ENCODE measurements around the gene FRMD4A. TPM values are rescaled to one million over a fixed set of nuclear protein-coding genes. Genes with fewer than 3 reads are reported as not detected.

FRMD4A gene
- total RNA-seq, 4 donors from 2014 or later, result 13.7 to 27.2 (median 19.6) TPM

DNA sequence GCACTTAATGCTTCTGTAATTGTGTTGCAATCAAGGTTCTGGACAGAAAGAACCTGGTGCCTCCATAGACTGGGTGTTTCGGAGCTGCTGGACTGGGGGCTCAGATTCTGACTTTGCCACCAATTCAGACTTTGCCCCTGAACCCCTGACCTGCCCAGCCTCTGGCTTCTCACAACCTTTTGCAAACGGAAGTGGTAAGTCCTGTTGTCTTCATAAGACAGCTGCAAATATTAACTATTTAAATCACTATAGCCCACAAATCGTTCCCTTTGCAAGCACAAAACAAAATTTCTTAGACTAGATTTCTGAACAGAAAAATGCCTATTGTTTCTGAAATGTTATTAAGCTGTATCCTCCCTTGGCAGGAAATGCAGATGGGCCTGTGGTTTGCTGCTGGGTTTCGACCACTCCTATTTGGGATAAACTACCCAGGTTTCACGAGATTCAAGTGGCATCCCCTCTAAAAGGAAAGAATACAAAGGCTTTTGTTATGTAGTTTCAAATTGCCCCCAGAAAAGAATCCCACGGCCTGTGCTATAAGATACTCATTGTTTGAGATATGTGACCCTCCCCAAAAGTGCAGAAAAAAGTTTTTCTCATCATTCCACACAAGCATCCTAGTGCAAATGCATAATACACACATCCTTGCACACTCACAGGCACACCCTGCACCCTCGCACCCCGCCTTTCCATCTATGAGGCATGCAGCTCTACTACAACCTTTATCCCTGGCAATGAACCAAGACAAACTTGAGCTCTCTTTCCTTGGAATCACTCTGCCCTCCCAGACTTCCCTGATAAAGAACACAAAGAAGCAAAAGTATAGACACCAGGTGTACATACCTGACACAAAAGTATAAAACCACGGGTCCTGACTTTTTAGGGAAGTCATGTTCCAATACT lies 534.8 kb downstream of the FRMD4A start:
- 62 to 74% methylated on average over 6 to 8 of the region's 9 CpGs for WGBS, 2 donors (ENCODE audit: low coverage in 1 of 2)

DNA sequence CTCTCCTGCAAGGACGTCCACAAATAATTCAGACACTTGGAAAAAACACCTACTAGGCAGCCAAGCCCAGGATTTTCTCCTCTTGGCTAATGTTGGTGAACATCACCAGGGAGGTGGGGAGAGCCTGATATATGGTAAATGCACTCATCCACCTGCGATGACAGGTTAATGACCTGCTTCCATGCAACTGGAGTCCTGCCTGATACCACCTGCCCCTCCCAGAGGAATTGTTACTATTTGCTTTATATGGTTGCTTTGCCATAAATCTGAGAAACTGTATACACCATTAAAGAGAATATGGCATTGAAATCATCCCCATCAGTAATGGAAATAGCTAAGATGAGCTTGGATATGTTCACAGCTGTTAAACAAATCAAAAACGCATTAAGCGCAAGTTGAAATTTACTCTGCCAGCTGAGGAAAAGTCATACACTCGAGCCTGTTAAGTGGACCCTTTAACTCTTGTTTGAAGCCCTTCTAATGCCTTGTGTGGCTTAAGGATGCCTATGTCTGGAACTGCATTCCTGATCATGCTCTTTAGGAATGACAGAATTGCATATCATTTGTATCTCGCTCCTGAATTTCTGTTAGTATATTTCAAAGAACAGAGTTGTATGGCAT lies 535.6 kb downstream of the FRMD4A start:
- Histone ChIP-seq H3K4me1 (peaks cover 0 to 20% (median 0%) of the 10 kb centered on the region in 3 donors), H3K27me3 (no peaks in the 10 kb centered on the region), H3K9me3 (no peaks in the 10 kb centered on the region), H3K36me3 (peaks cover 0 to 30% of the 10 kb centered on the region in 2 donors), H3K4me3 (no peak overlapping the region), H3K27ac (no peak overlapping the region)
- ATAC-seq, result no peak
- 33 to 79% methylated on average over 5 of the region's 6 CpGs for WGBS, 2 donors (ENCODE audit: low coverage in 1 of 2)
- no peak for TF ChIP-seq POLR2A (IDR thresholded peaks at IDR 0.05)
- no peak for TF ChIP-seq POLR2AphosphoS5 (IDR thresholded peaks at IDR 0.05)
- TF ChIP-seq EP300 (IDR thresholded peaks at IDR 0.05), result no peak
- TF ChIP-seq, protein P1, sequence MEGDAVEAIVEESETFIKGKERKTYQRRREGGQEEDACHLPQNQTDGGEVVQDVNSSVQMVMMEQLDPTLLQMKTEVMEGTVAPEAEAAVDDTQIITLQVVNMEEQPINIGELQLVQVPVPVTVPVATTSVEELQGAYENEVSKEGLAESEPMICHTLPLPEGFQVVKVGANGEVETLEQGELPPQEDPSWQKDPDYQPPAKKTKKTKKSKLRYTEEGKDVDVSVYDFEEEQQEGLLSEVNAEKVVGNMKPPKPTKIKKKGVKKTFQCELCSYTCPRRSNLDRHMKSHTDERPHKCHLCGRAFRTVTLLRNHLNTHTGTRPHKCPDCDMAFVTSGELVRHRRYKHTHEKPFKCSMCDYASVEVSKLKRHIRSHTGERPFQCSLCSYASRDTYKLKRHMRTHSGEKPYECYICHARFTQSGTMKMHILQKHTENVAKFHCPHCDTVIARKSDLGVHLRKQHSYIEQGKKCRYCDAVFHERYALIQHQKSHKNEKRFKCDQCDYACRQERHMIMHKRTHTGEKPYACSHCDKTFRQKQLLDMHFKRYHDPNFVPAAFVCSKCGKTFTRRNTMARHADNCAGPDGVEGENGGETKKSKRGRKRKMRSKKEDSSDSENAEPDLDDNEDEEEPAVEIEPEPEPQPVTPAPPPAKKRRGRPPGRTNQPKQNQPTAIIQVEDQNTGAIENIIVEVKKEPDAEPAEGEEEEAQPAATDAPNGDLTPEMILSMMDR (IDR thresholded peaks at IDR 0.05), result no peak

More for the DNA sequence above, 534.8 kb downstream of the FRMD4A start:
- Histone ChIP-seq H3K4me1 (peaks cover 0 to 16% (median 0%) of the 10 kb centered on the region in 3 donors), H3K4me3 (no peak overlapping the region), H3K9me3 (no peaks in the 10 kb centered on the region), H3K36me3 (peaks cover 0 to 30% of the 10 kb centered on the region in 2 donors), H3K27me3 (no peaks in the 10 kb centered on the region), H3K27ac (no peak overlapping the region)
- no peak for ATAC-seq
- TF ChIP-seq POLR2A (IDR thresholded peaks at IDR 0.05) (no peak), EP300 (IDR thresholded peaks at IDR 0.05) (no peak), POLR2AphosphoS5 (IDR thresholded peaks at IDR 0.05) (no peak)
- TF ChIP-seq, protein P1 (IDR thresholded peaks at IDR 0.05), result no peak

DNA sequence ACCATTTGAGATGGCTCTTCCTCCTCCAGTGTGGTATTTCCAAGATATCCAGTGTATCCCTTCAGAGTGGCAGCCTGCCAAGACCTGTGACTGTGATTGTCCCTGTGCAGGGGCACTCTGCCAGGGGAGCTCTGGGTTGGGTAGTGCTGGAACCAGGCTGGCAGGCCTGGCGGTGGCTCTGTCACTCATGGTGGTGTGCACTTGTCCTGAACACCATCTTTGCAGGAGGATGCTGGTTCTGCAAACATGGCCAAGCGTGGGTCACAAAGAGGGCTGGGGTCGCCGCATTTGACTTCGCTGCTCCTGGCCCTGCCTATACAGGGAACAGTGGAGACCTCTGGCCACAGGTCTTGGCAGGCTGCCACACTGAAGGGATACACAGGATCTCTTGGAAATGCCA lies 538.7 kb downstream of the FRMD4A start:
- no peak for ATAC-seq
- TF ChIP-seq POLR2AphosphoS5 (IDR thresholded peaks at IDR 0.05) (no peak), EP300 (IDR thresholded peaks at IDR 0.05) (no peak), POLR2A (IDR thresholded peaks at IDR 0.05) (no peak)
- TF ChIP-seq, protein P1 (IDR thresholded peaks at IDR 0.05), result no peak
- WGBS, 2 donors (ENCODE audit: low coverage in 1 of 2), result no CpG with 5 or more reads among the region's 5 CpGs
- Histone ChIP-seq H3K9me3 (no peaks in the 10 kb centered on the region), H3K27ac (no peak overlapping the region), H3K27me3 (no peaks in the 10 kb centered on the region), H3K4me3 (no peak overlapping the region), H3K4me1 (peaks cover 6 to 49% (median 12%) of the 10 kb centered on the region in 3 donors), H3K36me3 (peaks cover 0 to 30% of the 10 kb centered on the region in 2 donors)

DNA sequence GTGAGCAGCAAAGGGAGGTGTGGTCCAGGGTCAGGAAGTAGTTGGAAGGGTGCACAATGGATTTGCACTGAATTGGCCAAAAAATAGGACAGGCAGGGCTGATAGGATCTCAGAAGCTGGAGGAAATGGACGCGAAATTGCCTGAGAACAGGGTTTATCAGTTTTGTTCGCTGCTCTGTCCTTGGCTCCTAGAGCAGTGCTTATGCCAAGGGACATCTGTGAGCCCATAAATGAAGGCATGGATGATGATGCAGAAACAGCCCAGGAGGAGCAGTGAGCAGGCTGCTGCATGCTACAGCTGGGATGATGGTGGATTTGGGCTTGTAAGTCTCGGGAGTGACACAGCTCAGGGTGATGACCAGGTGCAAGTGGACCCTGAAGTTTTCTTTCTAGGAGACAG lies 539.2 kb downstream of the FRMD4A start:
- H3K9me3 ChIP-seq, result no peaks in the 10 kb centered on the region
- H3K4me1 ChIP-seq, result peaks cover 6 to 49% (median 12%) of the 10 kb centered on the region in 3 donors
- no peak overlapping the region for H3K4me3 ChIP-seq
- H3K27ac ChIP-seq, result no peak overlapping the region
- peaks cover 0 to 30% of the 10 kb centered on the region in 2 donors for H3K36me3 ChIP-seq
- TF ChIP-seq POLR2A (IDR thresholded peaks at IDR 0.05) (no peak), EP300 (IDR thresholded peaks at IDR 0.05) (no peak), POLR2AphosphoS5 (IDR thresholded peaks at IDR 0.05) (no peak)
- TF ChIP-seq, protein P1 (IDR thresholded peaks at IDR 0.05), result no peak
- no peak for ATAC-seq
- 56 to 97% methylated on average over 3 of the region's 4 CpGs for WGBS, 2 donors (ENCODE audit: low coverage in 1 of 2)
- no peaks in the 10 kb centered on the region for H3K27me3 ChIP-seq
